ENCODE measurements around the gene CLEC16A. TPM values are rescaled to one million over a fixed set of nuclear protein-coding genes. Genes with fewer than 3 reads are reported as not detected.
"Not testable (repeated sequence)": the region's sequence is repeated elsewhere in the genome, so short reads cannot be mapped to it uniquely, and the experiment has no call there.

CLEC16A gene
- total RNA-seq, 1 donor from 2014 or later = 22.1 TPM

GRCh38 chr16:10939649-10940234 lies 4.6 kb upstream of the CLEC16A start:
- no peak for DNase-seq

GRCh38 chr16:10940501-10941079 lies 3.8 kb upstream of the CLEC16A start:
- peak; percentile 56 for DNase-seq

- no peak for DNase-seq
Measured at GRCh38 chr16:10941127-10941933, 3.0 kb upstream of the CLEC16A start.

GRCh38 chr16:10941935-10942351 lies 2.4 kb upstream of the CLEC16A start:
- not testable (repeated sequence) for DNase-seq

- peak; percentile 96 for DNase-seq
Measured at GRCh38 chr16:10942352-10943063, 1.9 kb upstream of the CLEC16A start, which contains the start of gene DEXI. DEXI (minus strand) TSS chr16:10942468; CDS start chr16:10942005, 463 bp downstream.

- DNase-seq = no peak
Measured at GRCh38 chr16:10943064-10943353, 1.4 kb upstream of the CLEC16A start.

- no peak for DNase-seq
Measured at GRCh38 chr16:10945065-10945787, 862 bp downstream of the CLEC16A start.

GRCh38 chr16:10946308-10946707 lies 1.9 kb downstream of the CLEC16A start:
- no peak for DNase-seq

- DNase-seq = no peak
Measured at GRCh38 chr16:10947211-10947787, 2.9 kb downstream of the CLEC16A start.

GRCh38 chr16:10949424-10949970 lies 5.1 kb downstream of the CLEC16A start:
- no peak for DNase-seq

- no peak for DNase-seq
Measured at GRCh38 chr16:10950393-10950792, 6.0 kb downstream of the CLEC16A start.

- DNase-seq = peak; percentile 37
Measured at GRCh38 chr16:10951026-10951425, 6.7 kb downstream of the CLEC16A start.

- no peak for DNase-seq
Measured at GRCh38 chr16:10954903-10955302, 10.5 kb downstream of the CLEC16A start.

- no peak for DNase-seq
Measured at GRCh38 chr16:10957771-10958482, 13.6 kb downstream of the CLEC16A start.

GRCh38 chr16:10959161-10959560 lies 14.8 kb downstream of the CLEC16A start:
- no peak for DNase-seq

GRCh38 chr16:10961231-10961630 lies 16.9 kb downstream of the CLEC16A start:
- no peak for DNase-seq

- peak; percentile 93 for DNase-seq
Measured at GRCh38 chr16:10964039-10964890, 19.9 kb downstream of the CLEC16A start.

- no peak for DNase-seq
Measured at GRCh38 chr16:10964891-10965326, 20.5 kb downstream of the CLEC16A start.

GRCh38 chr16:10965440-10966061 lies 21.2 kb downstream of the CLEC16A start:
- DNase-seq = no peak
